Thoracic aorta (tissue), 2 donors: Measurements from ENCODE around the gene MAPK10. TPM values are rescaled to one million over a fixed set of nuclear protein-coding genes. Genes with fewer than 3 reads are reported as not detected.

Experiments used
- ATAC-seq: fragments of 150-250 bp; one replicate; pipeline ENCODE4 v1.8.0; 2017; ENCODE audit warnings: low read depth; ENCODE audit not compliant: insufficient number of reproducible peaks, low FRiP score
- DNase-seq: peaks from one replicate; pipeline ENCODE4 v3.0.0-alpha.2; 2020; ENCODE audit warnings: low spot score
- H3K27ac ChIP-seq, 2 donors: fragments of 200-600 bp; sonication (generic); 1 replicate in 1 of 2; 2 replicates in 1 of 2; pipeline ENCODE4 v1.5.1; 2016; ENCODE audit warnings: mild to moderate bottlenecking in 2 of 2, moderate library complexity in 2 of 2
- H3K27me3 ChIP-seq: fragments of 200-600 bp; sonication (generic); replicated peaks from 2 replicates; pipeline ENCODE4 v1.6.0; 2016; ENCODE audit warnings: mild to moderate bottlenecking; ENCODE audit not compliant: insufficient read depth
- H3K36me3 ChIP-seq: fragments of 200-600 bp; sonication (generic); one replicate; pipeline ENCODE4 v1.5.1; 2016
- H3K4me1 ChIP-seq, 2 donors: fragments of 200-600 bp; sonication (generic); 1 replicate in 1 of 2; 2 replicates in 1 of 2; pipeline versions ENCODE4 v1.5.1 to v1.6.0; 2016; ENCODE audit warnings: low read depth in 2 of 2, mild to moderate bottlenecking in 1 of 2; ENCODE audit not compliant: control insufficient read depth in 1 of 2
- H3K4me3 ChIP-seq: fragments of 200-600 bp; sonication (generic); 2 replicates; pipeline ENCODE4 v1.5.1; 2016; ENCODE audit warnings: mild to moderate bottlenecking
- H3K9me3 ChIP-seq: fragments of 200-600 bp; sonication (generic); 2 replicates; pipeline ENCODE4 v1.5.1; 2016
- CTCF ChIP-seq: fragments of 200-600 bp; sonication (generic); IDR thresholded peaks from one replicate; pipeline ENCODE4 v1.5.1; 2019; ENCODE audit warnings: antibody characterized with exemption
- total RNA-seq, 2 donors: library from RNA; depleted of rRNA; stranded (reverse); fragments of >200 nt; gene quantifications; one replicate each; pipeline versions ENCODE4 v1.1.0 to v1.2.3, GENCODE V29; 2016

The MAPK10 gene
- total RNA-seq, 2 donors from 2014 or later, result 28.8 to 44.7 TPM

- ATAC-seq (no peak), DNase-seq (no peak)
- H3K4me1 ChIP-seq, result peaks cover 0 to 4% of the 10 kb centered on the region in 2 donors
- H3K36me3 ChIP-seq, result no peaks in the 10 kb centered on the region
- H3K27me3 ChIP-seq, result no peaks in the 10 kb centered on the region
- no peak overlapping the region for H3K27ac ChIP-seq
- H3K9me3 ChIP-seq, result no peaks in the 10 kb centered on the region
- TF ChIP-seq CTCF, result no peak
- no peak overlapping the region for H3K4me3 ChIP-seq
Observed at GRCh38 chr4:86019906-86020305, 339.9 kb downstream of the MAPK10 start.

- H3K36me3 ChIP-seq, result no peaks in the 10 kb centered on the region
- no peaks in the 10 kb centered on the region for H3K9me3 ChIP-seq
- TF ChIP-seq CTCF, result no peak
- no peak overlapping the region for H3K4me3 ChIP-seq
- DNase-seq, result no peak
- H3K27ac ChIP-seq, result no peak overlapping the region
- H3K27me3 ChIP-seq, result no peaks in the 10 kb centered on the region
- no peak for ATAC-seq
- peaks cover 4 to 9% of the 10 kb centered on the region in 2 donors for H3K4me1 ChIP-seq
Observed at GRCh38 chr4:86019362-86019761, 340.5 kb downstream of the MAPK10 start.

- Histone ChIP-seq H3K4me1 (peaks cover 30 to 44% of the 10 kb centered on the region in 2 donors), H3K27ac (no peak overlapping the region), H3K4me3 (no peak overlapping the region), H3K27me3 (no peaks in the 10 kb centered on the region), H3K36me3 (no peaks in the 10 kb centered on the region), H3K9me3 (no peaks in the 10 kb centered on the region)
- ATAC-seq (no peak), DNase-seq (no peak)
- no peak for TF ChIP-seq CTCF
Observed at GRCh38 chr4:86015412-86016350, 344.2 kb downstream of the MAPK10 start.

GRCh38 chr4:86014599-86014998 is 345.3 kb downstream of the MAPK10 start:
- Histone ChIP-seq H3K27me3 (no peaks in the 10 kb centered on the region), H3K4me1 (peaks cover 30 to 45% of the 10 kb centered on the region in 2 donors), H3K36me3 (no peaks in the 10 kb centered on the region), H3K9me3 (no peaks in the 10 kb centered on the region), H3K4me3 (no peak overlapping the region), H3K27ac (no peak overlapping the region)
- ATAC-seq, result no peak
- no peak for DNase-seq
- TF ChIP-seq CTCF, result no peak

- TF ChIP-seq CTCF, result no peak
- Histone ChIP-seq H3K27me3 (no peaks in the 10 kb centered on the region), H3K4me3 (no peak overlapping the region), H3K4me1 (peaks cover 30 to 45% of the 10 kb centered on the region in 2 donors), H3K27ac (no peak overlapping the region), H3K36me3 (no peaks in the 10 kb centered on the region), H3K9me3 (no peaks in the 10 kb centered on the region)
- ATAC-seq (no peak), DNase-seq (no peak)
Observed at GRCh38 chr4:86013621-86014020, 346.2 kb downstream of the MAPK10 start.
